NCI-H2107 treated with DMSO at 0.1 percent for 48 hours (cell line): ENCODE results near the gene NANOG.
"Not testable (repeated sequence)": the region's sequence is repeated elsewhere in the genome, so short reads cannot be mapped to it uniquely, and the experiment has no call there.

ENCODE experiments used
- DNase-seq: peaks from one replicate; lab custom pipeline; 2025; ENCODE audit not compliant: unreplicated experiment; lab: John Stamatoyannopoulos, UW

Gene NANOG

GRCh38 chr12:7801460-7801859 lies 12.3 kb downstream of the NANOG start:
- no peak for DNase-seq

GRCh38 chr12:7806319-7806718 lies 17.1 kb downstream of the NANOG start:
- DNase-seq = not testable (repeated sequence)

GRCh38 chr12:7806863-7807487 lies 17.8 kb downstream of the NANOG start:
- DNase-seq = peak; percentile 70

- DNase-seq = not testable (repeated sequence)
These were observed 36.6 kb downstream of the NANOG start for GRCh38 chr12:7825754-7826153.

GRCh38 chr12:7829737-7830136 lies 40.5 kb downstream of the NANOG start:
- not testable (repeated sequence) for DNase-seq

- peak; percentile 15 for DNase-seq
These were observed 43.0 kb downstream of the NANOG start for GRCh38 chr12:7832059-7832696.

GRCh38 chr12:7833201-7833600 lies 44.0 kb downstream of the NANOG start:
- DNase-seq = not testable (repeated sequence)

GRCh38 chr12:7833831-7834230 lies 44.6 kb downstream of the NANOG start:
- DNase-seq = no peak

GRCh38 chr12:7834701-7835100 lies 45.5 kb downstream of the NANOG start:
- DNase-seq = no peak

GRCh38 chr12:7835116-7835515 lies 45.9 kb downstream of the NANOG start:
- DNase-seq = no peak

- DNase-seq = no peak
These were observed 46.6 kb downstream of the NANOG start for GRCh38 chr12:7835766-7836165.

- no peak for DNase-seq
These were observed 48.2 kb downstream of the NANOG start for GRCh38 chr12:7837366-7837765.

GRCh38 chr12:7839226-7839625 lies 50.0 kb downstream of the NANOG start:
- DNase-seq = not testable (repeated sequence)

- DNase-seq = not testable (repeated sequence)
These were observed 50.6 kb downstream of the NANOG start for GRCh38 chr12:7839848-7840247.

- not testable (repeated sequence) for DNase-seq
These were observed 53.2 kb downstream of the NANOG start for GRCh38 chr12:7842444-7842843.

- not testable (repeated sequence) for DNase-seq
These were observed 53.9 kb downstream of the NANOG start for GRCh38 chr12:7843149-7843548.

GRCh38 chr12:7843583-7843982 lies 54.4 kb downstream of the NANOG start:
- not testable (repeated sequence) for DNase-seq

- no peak for DNase-seq
These were observed 54.9 kb downstream of the NANOG start for GRCh38 chr12:7844116-7844515.

GRCh38 chr12:7847226-7848097 lies 58.3 kb downstream of the NANOG start:
- DNase-seq = not testable (repeated sequence)

- not testable (repeated sequence) for DNase-seq
These were observed 58.9 kb downstream of the NANOG start for GRCh38 chr12:7848098-7848422.
